Mesenteric fat pad (tissue), 1 donor: ENCODE data around the gene CDH16. TPM values are rescaled to one million over a fixed set of nuclear protein-coding genes. Genes with fewer than 3 reads are reported as not detected.
"Not testable (repeated sequence)": the region's sequence is repeated elsewhere in the genome, so short reads cannot be mapped to it uniquely, and the experiment has no call there.

Source experiments
- DNase-seq: peaks from one replicate; pipeline ENCODE4 v3.0.0-alpha.2; 2020; ENCODE audit warnings: low spot score
- long read RNA-seq: library from polyadenylated mRNA; unstranded; transcript quantifications from one replicate; pipeline ENCODE4 v2.0.0, GENCODE V29; 2020
- total RNA-seq: library from RNA; stranded (reverse); fragmentation: NEBNext Ultra II Directional; extraction: Animal tissue kit (Norgen Biotek cat#: 25700); gene quantifications from one replicate; pipeline ENCODE4 v1.2.1, GENCODE V29; 2021
- donor health status: DM: yes; HTN: yes; CAD: no.

CDH16 gene, protein sequence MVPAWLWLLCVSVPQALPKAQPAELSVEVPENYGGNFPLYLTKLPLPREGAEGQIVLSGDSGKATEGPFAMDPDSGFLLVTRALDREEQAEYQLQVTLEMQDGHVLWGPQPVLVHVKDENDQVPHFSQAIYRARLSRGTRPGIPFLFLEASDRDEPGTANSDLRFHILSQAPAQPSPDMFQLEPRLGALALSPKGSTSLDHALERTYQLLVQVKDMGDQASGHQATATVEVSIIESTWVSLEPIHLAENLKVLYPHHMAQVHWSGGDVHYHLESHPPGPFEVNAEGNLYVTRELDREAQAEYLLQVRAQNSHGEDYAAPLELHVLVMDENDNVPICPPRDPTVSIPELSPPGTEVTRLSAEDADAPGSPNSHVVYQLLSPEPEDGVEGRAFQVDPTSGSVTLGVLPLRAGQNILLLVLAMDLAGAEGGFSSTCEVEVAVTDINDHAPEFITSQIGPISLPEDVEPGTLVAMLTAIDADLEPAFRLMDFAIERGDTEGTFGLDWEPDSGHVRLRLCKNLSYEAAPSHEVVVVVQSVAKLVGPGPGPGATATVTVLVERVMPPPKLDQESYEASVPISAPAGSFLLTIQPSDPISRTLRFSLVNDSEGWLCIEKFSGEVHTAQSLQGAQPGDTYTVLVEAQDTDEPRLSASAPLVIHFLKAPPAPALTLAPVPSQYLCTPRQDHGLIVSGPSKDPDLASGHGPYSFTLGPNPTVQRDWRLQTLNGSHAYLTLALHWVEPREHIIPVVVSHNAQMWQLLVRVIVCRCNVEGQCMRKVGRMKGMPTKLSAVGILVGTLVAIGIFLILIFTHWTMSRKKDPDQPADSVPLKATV
- not detected for total RNA-seq
- long read RNA-seq = 0 reads

DNA sequence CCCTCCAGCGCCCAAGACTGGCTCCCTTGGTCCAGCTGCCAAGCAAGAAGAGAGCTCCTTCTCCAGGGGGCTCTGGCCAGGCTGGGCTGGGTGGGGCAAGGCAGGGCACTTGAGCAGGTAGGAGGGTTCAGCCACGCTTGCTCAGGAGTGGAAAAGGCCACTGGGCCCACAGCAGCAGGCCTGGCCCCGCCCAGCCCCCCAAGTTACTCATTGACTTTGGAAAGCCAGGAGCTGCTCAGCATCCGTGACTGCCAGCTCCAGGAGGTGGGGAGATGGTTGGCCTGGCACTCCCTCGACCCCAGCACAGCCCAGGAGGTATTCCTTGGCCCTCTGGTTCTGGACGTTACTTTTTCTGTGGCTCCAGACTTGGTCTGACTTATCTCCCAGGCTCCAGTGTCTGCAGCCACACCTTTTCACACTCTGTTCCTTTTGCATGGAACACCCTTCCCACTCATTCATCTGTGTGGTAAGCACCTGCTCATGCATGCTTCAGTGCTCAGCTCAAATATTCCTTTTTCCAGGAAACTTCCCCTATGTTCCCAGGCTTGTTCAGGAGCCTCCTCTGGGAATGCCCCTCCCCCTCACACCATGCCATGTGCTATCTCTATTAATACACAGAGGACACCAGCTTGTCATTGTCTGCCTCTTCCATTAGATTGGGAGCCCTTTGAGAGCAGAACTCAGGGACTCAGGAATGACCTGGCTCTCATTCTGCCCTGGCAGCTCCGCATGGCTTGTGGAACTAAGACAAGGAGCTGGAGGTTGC is at the start of gene CDH16:
Gene CDH16 (minus strand): TSS at position 83 of the 766 bp plus-strand sequence. CDS start 820 bp downstream, outside the sequence.
- no peak for DNase-seq

DNA sequence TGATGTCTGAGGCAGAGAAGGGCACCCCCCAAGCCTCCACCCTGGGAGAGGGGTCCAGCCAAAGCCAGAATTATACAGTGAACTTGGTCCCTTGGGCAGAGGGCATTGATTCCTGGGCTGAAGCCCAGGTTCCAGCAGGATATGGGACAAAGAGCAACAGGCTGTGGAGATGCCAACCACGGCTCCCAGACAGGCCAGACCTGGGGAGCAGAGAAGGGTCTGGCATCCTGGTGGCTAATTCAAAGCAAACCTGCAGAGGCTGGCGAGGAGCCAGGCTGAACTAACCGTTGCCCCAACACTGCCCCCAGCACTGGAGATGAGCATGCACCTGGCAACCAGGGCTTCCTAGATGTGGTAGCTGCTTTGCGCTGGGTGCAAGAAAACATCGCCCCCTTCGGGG is 45.4 kb upstream of the CDH16 start:
- no peak for DNase-seq

DNA sequence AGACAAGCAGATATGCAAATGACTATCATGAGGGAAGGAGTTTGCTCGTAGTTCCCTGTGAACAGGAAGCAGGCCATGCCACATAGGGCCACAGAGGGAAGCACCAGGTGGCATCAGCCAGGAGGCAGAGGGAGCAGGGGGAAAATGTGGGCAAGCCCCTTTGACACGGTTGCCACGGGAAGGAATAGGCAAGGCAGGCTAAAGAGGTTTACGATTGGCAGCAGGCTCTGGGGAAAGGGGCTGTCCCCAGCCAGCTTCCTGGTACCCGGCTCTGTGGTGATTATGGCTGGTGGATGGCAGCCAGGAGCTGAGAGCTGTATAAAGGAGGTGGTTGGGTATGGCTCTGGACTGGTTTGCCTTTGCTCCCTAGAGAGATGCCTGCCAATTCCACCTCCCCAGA is 43.2 kb upstream of the CDH16 start:
- no peak for DNase-seq

DNA sequence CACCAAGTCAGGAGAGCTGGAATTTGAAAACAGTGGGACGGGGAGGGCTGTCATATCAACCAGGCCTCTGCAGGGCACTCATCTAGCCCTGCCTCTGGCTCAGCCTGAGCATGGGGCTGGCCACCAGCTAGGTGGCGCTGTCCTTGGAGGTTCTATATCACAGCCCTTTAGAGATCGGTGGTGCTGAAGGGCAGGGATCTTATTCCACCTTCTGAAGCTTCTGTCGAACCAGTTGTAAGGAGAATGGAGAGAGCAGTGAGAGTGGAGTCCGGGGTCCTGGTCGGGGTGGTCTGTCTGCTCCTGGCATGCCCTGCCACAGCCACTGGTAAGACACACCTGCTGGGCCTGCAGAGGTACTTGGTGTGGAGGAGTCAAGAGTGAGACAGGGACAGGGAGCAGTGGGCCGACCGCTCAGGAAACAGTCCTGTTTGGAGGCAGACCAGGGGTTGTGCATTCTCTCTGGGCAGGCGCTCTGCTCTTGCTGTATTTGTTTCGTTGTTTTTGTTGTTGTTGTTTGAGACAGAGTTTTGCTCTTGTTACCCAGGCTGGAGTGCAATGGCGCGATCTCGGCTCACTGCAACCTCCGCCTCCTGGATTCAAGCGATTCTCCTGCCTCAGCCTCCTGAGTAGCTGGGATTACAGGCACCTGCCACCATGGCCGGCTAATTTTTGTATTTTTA is 42.5 kb upstream of the CDH16 start, which contains the start of gene CES3:
Gene CES3 (plus strand): TSS at position 202 of the 680 bp plus-strand sequence. CDS start 42 bp downstream, at position 244.
- no peak for DNase-seq

DNA sequence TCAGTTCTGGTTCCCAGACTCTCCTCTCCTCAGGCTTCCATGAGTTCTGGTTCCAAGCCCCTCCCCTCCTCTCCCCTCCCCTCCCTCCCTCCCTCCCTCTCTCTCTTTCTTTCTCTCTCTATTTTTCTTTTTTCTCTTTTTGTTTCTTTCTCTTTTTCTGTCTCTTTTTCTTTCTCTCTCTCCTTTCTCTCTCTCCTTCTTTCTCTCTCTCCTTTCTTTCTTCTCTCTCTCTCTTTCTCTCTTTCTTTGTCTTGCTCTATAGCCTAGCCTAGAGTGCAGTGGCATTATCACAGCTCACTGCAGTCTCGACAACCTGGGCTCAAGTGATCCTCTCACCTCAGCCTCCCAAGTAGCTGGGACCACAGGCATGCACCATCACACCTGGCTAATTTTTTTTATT is 41.6 kb upstream of the CDH16 start:
- no peak for DNase-seq

DNA sequence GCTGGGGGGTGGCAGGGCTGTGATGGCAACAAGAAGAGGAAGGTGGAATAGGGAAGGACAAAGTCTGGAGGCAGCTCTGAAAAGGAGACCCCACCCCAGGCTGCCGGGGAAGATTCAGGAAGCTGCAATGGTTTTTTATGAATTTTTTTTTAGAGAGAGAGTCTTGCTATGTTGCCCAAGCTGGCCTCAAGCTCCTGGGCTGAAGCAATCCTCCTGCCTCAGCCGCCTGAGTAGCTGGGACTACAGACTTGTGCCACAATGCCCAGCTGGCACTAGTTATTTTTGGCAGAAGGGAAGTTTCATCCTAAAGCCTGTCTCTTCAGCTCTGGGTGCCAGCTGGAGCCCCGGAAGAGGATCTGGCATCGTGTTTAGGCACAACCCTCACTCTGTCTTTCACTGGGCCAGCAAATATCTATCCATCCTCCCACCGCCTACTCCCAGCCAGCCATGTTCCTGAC is 41.0 kb upstream of the CDH16 start:
- no peak for DNase-seq

DNA sequence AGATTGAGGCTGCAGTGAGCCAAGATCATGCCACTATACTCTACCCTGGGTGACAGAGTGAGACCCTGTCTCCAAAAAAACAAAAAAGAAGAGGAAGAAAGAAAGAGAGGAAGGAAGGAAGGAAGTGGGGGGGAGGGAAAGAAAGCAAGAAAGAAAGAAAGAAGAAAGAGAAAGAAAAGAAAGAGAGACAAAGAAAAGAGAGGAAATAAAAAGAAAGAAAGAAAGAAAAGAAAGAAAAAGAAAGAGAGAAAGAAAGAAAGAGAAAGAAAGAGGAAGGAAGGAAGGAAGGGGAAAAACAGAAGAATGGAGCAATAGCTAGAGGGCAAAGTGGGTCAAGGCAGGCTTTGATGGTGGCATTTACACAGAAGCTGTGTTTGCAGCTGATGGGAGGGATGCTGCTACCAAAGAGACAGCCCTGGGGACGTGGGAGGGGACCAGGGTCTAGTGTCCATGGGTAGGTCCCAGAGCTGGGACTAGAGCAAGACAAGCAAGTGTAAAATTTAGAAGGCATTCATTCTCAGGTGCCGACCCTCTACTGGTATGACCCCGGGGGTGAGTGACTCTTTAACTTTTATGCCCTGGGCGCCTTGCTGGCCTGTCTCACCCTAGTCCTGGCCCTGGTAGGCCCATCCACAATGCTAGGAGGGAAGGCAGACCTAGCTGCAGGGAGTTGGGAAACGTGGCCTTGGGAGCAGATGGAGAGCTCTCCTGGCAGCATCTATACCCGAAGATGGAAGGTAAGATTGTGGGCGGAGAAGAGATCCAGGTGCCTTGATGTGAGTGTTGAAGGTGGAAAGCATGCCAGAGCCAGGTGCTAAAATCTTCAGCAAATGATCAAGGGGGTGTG is 40.4 kb upstream of the CDH16 start:
- no peak for DNase-seq

DNA sequence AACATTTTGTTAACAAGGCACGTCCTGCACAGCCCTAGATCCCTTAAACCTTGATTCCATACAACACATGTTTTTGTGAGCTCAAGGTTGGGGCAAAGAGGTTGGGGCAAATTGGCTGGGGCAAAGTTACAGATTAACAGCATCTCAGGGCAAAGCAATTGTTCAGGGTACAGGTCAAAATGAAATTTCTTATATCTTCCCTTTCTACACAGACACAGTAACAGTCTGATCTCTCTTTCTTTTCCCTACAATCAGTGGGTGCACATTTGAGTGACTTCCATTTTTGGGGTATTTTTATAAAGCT is 37.4 kb upstream of the CDH16 start:
- DNase-seq = not testable (repeated sequence)

DNA sequence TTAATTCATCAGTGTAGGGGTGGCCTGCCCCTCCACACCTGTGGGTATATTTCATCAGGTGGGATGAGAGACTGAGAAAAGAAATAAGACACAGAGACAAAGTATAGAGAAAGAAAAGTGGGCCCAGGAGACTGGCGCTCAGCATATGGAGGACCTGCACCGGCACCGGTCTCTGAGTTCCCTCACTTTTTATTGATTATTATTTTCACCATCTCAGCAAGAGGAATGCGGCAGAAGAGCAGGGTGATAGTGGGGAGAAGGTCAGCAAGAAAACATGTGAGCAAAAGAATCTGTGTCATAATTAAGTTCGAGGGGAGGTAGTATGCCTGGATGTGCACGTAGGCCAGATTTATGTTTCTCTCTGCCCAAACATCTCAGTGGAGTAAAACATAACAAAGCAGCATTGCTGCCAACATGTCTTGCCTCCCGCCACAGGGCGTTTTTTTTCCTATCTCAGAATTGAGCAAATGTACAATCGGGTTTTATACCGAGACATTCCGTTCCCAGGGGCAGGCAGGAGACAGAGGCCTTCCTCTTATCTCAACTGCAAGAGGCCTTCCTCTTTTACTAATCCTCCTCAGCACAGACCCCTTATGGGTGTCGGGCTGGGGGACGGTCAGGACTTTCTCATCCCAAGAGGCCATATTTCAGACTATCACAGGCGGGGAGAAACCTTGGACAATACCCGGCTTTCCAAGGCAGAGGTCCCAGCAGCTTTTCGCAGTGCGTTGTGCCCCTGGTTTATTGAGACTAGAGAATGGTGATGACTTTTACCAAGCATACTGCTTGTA is 36.9 kb upstream of the CDH16 start:
- DNase-seq = not testable (repeated sequence)

DNA sequence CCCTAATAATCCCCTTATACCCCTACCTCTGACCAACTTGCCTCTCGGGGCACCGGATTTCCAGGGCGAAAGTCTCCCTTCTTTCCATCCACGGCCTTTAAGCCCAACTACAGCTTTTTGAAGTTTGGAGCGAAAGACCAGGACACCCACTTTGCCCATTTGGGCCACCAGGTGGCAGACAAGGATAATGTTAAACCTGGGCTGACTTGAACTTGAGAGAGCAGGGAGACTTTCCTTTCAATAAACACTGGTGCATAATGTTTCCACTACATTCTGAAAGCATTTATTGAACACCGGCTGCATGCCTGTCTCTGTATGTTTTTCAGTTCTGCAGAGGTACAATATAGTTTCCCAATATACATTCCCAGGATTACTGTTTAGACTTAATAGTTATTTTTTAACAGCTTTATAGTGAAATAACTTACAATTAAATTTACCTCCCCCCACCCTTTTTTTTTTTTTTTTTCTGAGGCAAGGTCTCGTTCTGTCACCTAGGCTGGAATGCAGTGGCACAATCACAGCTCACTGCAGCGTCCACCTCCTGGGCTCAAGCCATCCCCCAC is 35.5 kb upstream of the CDH16 start:
- DNase-seq = no peak

DNA sequence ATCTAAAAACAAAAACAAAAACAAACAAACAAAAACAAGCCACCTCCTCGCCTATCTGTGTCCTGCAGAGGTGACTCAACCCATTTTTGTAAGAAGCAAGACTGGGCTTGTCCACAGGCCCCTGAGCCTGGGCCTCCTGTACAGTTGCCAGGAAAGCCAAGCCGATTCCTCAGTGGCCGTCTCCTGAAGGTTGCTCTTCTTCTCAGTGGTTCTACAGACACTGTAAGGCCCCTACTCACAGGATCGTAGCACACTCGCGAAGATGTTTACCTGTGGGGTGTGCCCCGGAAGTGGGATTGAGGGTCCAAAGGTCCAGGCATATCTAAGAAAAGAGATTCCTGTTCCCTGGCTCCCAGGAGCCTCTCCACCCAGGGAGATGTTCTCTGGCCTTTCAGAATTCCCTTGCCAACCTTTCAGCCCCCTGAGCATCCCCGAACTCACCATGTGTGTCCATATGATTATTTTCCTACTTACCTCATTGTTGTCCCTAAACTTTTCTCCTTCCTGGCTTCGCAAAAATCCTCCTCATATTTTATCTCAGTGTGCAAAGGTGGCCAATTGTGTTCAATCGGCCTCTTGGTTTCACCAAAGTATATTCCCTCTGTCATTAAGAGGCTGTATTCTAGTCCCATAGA is 34.9 kb upstream of the CDH16 start:
- DNase-seq = no peak

DNA sequence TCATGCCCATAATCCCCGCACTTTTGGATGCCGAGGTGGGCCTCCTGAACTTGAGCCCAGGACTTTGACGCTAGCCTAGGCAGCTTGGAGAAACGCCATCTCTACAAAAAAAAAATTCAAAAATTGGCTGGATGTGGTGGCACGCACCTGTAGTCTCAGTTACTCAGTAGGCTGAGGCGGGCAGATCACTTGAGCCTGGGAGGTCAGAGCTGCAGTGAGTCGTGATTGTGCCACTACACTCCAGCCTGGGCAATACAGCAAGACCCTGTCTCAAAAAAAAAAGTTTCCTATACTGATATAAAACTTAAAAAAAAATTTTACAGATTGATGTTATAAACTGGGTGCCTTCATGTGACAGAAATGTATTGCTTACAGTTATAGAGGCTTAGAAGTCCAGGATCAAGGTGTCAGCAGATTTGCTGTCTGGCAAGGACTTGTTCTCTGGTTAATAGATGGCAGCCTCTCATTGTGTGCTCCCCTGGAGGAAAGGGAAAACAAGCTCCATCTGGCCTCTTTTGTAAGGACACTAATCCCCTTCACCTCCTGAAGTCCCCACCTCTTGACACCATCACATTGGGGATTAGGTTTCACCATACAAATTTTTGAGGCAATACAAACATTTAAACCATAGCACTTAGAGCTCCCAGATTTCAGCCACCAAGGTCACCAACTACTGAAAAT is 33.9 kb upstream of the CDH16 start:
- DNase-seq = no peak

DNA sequence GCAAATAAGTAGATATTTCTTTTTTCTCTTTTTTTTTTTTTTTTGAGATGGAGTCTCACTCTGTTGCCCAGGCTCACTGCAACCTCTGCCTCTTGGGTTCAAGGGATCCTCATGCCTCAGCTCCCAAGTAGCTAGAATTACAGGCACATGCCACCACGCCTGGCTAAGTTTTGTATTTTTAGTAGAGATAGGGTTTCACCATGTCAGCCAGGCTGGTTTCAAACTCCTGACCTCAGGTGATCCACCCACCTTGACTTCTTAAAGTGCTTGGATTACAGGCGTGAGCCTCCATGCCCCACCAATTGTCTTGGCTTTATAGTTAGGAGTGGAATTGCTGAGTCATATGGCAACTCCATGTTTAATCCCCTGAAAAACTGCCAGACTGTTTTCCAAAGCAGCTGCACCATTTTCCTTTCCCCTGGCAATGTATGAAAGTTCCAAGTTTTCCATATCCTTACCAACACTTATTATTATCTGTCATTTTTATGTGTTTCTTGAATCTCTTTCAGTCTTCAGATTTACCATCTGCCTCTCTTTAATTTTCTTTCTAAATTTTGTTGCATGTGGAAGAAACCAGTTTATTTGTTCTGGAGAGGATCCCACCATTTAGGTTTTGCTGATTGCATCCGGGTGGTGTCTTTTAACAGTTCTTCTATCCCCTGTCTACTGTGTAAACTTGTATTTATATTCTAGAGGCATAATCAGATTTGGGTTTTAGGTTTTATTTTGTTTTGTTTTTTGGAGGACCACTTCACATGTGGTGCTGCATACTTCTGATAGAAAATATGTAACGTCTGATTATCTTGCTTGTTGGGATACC is 32.5 kb upstream of the CDH16 start:
- no peak for DNase-seq

DNA sequence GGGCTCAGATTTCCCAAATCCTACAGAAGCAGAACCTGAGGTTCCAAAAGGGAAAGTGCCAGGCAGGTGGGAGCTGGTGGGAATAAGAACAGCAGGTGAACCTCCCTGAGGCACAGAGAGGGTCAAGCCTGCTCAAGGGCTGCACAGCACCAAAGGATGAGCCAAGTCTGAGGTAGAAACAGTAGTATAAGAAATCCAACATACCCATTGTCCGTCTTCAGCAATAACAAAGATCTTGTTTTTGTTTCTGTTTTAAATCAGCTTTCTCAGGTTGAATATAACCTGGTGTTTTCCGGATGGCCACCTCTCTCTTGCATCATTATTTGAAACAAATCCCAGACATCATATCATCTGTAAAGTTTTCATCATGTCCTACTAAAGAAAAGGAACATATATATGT is 31.8 kb upstream of the CDH16 start:
- no peak for DNase-seq

DNA sequence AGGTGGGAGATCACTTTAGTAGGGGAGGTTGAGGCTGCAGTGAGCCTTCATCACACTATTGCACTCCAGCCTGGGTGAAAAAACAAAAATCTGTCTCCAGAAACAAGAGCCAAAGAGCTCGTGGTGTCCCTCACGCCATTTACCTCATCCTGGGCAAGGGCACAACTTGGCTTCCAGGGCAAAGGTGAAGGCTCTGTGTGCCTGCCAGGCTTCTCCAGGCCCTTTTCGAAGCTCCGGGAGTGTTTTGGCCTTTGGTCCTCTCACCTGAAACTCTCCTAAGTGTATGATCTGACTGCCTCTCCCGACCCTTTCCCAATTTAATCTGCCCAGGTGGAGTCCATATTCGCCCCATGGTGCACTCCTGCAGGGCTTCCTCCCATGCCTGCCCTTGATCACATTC is 30.8 kb upstream of the CDH16 start:
- no peak for DNase-seq

DNA sequence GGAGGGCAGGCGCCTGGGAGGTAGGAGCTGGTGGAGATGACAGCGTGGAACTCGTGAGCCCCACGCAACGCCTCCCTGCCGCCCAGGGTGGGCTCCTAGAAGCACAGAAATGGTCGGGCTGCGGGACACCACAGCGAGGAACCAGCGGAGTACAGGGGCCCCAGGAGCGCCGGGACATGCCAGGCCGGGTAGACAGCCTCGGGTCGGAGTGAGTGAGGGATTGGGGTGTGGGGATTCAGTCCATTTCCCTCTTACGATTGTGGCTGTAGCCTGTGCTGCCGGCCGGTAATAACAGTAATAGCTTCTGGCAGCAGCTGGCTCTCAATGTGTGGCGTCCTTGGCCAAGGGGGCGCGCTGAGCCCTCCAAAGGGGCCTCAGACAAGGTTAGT is 30.1 kb upstream of the CDH16 start:
- DNase-seq = no peak
